Measurements from ENCODE around the gene AMBP. TPM values are rescaled to one million over a fixed set of nuclear protein-coding genes. Genes with fewer than 3 reads are reported as not detected.

The AMBP gene
- polyA plus RNA-seq, 1 of the 3 experiments (the other 2 are of a cell fraction): 0.16 TPM

DNA sequence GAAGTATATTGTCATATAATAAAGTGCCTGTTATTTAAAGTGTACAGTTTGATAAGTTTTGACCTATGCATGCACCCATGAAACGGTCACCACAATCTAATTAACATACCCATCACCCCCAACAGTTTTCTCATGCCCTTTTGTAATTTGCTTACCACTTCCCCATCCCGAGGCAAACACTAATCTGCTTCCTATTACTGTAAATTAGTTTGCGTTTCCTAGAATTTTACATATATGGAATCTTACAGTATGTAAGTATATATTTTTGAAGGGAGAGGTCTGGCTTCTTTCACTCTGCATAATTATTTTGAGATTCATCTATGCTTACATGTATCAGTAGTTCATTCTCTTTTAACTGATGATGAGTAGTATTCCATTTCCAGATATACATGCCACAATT is 56.5 kb downstream of the AMBP start:
- no peak overlapping the region for H3K27ac ChIP-seq (ENCODE audit: low read depth in 2 of 2, low read length in 1 of 2)
- CTCF ChIA-PET: no interaction called here

More for the DNA sequence above, 56.5 kb downstream of the AMBP start:
- Histone ChIP-seq H3K4me1 (ENCODE audit: control insufficient read depth in 1 of 2, insufficient read depth in 2 of 2, low read depth in 1 of 2, low read length in 1 of 2) (no peaks in the 10 kb centered on the region), H3K9me2 (no peaks in the 10 kb centered on the region), H3K79me2 (ENCODE audit: insufficient read depth) (no peaks in the 10 kb centered on the region), H3K4me2 (no peak overlapping the region), H3K4me3 (ENCODE audit: low read depth in 2 of 2, low read length in 1 of 2) (no peak overlapping the region), H3F3A (replicated peaks; ENCODE audit: insufficient read depth) (no peaks in the 10 kb centered on the region), H3K27me3 (ENCODE audit: insufficient read depth) (no peaks in the 10 kb centered on the region), H4K20me1 (ENCODE audit: insufficient read depth) (no peaks in the 10 kb centered on the region), H2AFZ (ENCODE audit: low read depth) (no peak overlapping the region), H3K9me3 (peaks cover 24% of the 10 kb centered on the region), H3K9ac (no peak overlapping the region), H3K36me3 (replicated peaks in 1 of 2; ENCODE audit: control insufficient read depth in 1 of 2, insufficient read depth in 2 of 2, low read length in 1 of 2) (peaks cover 77 to 86% of the 10 kb centered on the region in 2 experiments)
- TF ChIP-seq, protein P1, sequence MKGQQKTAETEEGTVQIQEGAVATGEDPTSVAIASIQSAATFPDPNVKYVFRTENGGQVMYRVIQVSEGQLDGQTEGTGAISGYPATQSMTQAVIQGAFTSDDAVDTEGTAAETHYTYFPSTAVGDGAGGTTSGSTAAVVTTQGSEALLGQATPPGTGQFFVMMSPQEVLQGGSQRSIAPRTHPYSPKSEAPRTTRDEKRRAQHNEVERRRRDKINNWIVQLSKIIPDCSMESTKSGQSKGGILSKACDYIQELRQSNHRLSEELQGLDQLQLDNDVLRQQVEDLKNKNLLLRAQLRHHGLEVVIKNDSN (IDR thresholded peaks at IDR 0.05; ENCODE audit: borderline replicate concordance, low read depth): no peak
- TF ChIP-seq, protein P2, sequence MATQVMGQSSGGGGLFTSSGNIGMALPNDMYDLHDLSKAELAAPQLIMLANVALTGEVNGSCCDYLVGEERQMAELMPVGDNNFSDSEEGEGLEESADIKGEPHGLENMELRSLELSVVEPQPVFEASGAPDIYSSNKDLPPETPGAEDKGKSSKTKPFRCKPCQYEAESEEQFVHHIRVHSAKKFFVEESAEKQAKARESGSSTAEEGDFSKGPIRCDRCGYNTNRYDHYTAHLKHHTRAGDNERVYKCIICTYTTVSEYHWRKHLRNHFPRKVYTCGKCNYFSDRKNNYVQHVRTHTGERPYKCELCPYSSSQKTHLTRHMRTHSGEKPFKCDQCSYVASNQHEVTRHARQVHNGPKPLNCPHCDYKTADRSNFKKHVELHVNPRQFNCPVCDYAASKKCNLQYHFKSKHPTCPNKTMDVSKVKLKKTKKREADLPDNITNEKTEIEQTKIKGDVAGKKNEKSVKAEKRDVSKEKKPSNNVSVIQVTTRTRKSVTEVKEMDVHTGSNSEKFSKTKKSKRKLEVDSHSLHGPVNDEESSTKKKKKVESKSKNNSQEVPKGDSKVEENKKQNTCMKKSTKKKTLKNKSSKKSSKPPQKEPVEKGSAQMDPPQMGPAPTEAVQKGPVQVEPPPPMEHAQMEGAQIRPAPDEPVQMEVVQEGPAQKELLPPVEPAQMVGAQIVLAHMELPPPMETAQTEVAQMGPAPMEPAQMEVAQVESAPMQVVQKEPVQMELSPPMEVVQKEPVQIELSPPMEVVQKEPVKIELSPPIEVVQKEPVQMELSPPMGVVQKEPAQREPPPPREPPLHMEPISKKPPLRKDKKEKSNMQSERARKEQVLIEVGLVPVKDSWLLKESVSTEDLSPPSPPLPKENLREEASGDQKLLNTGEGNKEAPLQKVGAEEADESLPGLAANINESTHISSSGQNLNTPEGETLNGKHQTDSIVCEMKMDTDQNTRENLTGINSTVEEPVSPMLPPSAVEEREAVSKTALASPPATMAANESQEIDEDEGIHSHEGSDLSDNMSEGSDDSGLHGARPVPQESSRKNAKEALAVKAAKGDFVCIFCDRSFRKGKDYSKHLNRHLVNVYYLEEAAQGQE (IDR thresholded peaks at IDR 0.05; ENCODE audit: low read depth, low read length): no peak
- TF ChIP-seq FOXJ3 (CRISPR knock-in tag; IDR thresholded peaks at IDR 0.05) (no peak), GATA2 (CRISPR knock-in tag; IDR thresholded peaks at IDR 0.05) (no peak), RXRA (IDR thresholded peaks at IDR 0.05; ENCODE audit: borderline replicate concordance, low read depth) (no peak), SIN3A (IDR thresholded peaks at IDR 0.05; ENCODE audit: borderline replicate concordance, low read depth, low read length) (no peak)
- TF ChIP-seq, protein P3, sequence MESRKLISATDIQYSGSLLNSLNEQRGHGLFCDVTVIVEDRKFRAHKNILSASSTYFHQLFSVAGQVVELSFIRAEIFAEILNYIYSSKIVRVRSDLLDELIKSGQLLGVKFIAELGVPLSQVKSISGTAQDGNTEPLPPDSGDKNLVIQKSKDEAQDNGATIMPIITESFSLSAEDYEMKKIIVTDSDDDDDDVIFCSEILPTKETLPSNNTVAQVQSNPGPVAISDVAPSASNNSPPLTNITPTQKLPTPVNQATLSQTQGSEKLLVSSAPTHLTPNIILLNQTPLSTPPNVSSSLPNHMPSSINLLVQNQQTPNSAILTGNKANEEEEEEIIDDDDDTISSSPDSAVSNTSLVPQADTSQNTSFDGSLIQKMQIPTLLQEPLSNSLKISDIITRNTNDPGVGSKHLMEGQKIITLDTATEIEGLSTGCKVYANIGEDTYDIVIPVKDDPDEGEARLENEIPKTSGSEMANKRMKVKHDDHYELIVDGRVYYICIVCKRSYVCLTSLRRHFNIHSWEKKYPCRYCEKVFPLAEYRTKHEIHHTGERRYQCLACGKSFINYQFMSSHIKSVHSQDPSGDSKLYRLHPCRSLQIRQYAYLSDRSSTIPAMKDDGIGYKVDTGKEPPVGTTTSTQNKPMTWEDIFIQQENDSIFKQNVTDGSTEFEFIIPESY (IDR thresholded peaks at IDR 0.05; ENCODE audit: borderline replicate concordance, low read depth): no peak
- 81% methylated on average over 3 of the region's 3 CpGs for WGBS (ENCODE audit: low lambda C conversion rate)
- DNase-seq: no peak
- POLR2A ChIA-PET: no interaction called here
